BLaER1 treated with 17β-estradiol and CSF1 and Interleukin-3, amounts not matched to agents 10 nM and 100 nM (cell line): ENCODE results near the gene PABPN1L.

Experiments
- H3K27ac ChIP-seq, 11 experiments: shearing (Covaris generic); formaldehyde crosslinking; 2 replicates each; pipeline ENCODE4 v1.8.1; 2022
- H3K27me3 ChIP-seq, 11 experiments: shearing (Covaris generic); formaldehyde crosslinking; 2 replicates each; pipeline ENCODE4 v1.8.1; 2022
- H3K36me3 ChIP-seq, 11 experiments: shearing (Covaris generic); formaldehyde crosslinking; 2 replicates each; pipeline ENCODE4 v1.8.1; 2022
- H3K4me1 ChIP-seq, 10 experiments: shearing (Covaris generic); formaldehyde crosslinking; 2 replicates each; pipeline ENCODE4 v1.8.1; 2022
- H3K4me2 ChIP-seq, 11 experiments: shearing (Covaris generic); formaldehyde crosslinking; 2 replicates each; pipeline ENCODE4 v1.8.1; 2022
- H3K4me3 ChIP-seq, 10 experiments: shearing (Covaris generic); formaldehyde crosslinking; 2 replicates each; pipeline ENCODE4 v1.8.1; 2022
- H3K9ac ChIP-seq, 11 experiments: shearing (Covaris generic); formaldehyde crosslinking; 2 replicates each; pipeline ENCODE4 v1.8.1; 2022
- H3K9me3 ChIP-seq, 11 experiments: shearing (Covaris generic); formaldehyde crosslinking; replicated peaks in 1 of 11; 2 replicates each; pipeline ENCODE4 v1.8.1; 2022
- H4K20me1 ChIP-seq, 11 experiments: shearing (Covaris generic); formaldehyde crosslinking; 2 replicates each; pipeline ENCODE4 v1.8.1; 2022
- Cebpa-rat ChIP-seq, 11 experiments: shearing (Covaris generic); IDR thresholded peaks; 2 replicates each; pipeline ENCODE4 v1.8.1; 2022

The PABPN1L gene

GRCh38 chr16:88861359-88861758, 5.1 kb downstream of the PABPN1L start:
- peak overlapping the region in 10 of 11 experiments; percentile 87 to 99 (median 92); a peak in 18 of 22 replicates for H3K4me2 ChIP-seq
- no peaks in the 10 kb centered on the region for H3K27me3 ChIP-seq
- H3K9ac ChIP-seq: peak overlapping the region in 8 of 11 experiments; percentile 2 to 99 (median 94); a peak in 13 of 22 replicates
- H3K4me3 ChIP-seq: no peak overlapping the region
- H3K9me3 ChIP-seq: no peaks in the 10 kb centered on the region
- H3K4me1 ChIP-seq: peaks cover 31 to 77% (median 72%) of the 10 kb centered on the region in 10 experiments
- no peak for TF ChIP-seq Cebpa-rat (IDR thresholded peaks at IDR 0.05)
- H4K20me1 ChIP-seq: peaks cover 0 to 70% (median 7%) of the 10 kb centered on the region in 11 experiments; a peak in 12 of 22 replicates
- peaks cover 25 to 49% (median 36%) of the 10 kb centered on the region in 11 experiments for H3K36me3 ChIP-seq
- peak overlapping the region in 7 of 11 experiments; percentile 90 to 98 (median 94); a peak in 14 of 22 replicates for H3K27ac ChIP-seq

DNA sequence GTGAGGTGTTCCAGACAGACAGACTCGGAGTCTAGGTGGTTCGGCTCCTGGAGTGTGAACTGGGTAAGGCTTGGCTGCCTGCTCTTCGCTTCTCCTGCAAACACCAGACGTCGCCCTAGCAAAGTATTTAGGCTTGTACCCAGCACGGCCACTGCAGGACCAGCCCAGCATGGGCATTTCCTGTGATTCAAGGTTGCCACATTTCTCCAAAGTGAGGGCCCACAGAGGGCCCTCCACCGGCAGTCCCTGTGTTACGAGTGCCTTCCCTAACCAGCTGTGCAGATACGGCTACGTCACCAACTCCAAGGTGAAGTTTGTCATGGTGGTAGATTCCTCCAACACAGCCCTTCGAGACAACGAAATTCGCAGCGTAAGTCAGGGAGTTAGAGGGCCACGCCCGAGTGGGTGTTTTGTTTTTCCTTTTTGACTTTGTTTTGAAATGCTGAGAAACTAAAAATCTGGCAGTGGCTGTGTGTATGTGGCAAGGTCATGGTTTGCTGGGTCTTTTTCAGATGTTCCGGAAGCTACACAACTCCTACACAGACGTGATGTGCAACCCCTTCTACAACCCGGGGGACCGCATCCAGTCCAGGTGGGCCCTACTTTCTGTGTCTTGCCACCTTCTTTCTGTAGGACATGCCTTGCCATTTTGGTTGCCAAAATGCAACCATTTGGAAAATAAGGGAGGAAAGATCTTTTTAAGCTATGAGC, 6.9 kb downstream of the PABPN1L start:
- Histone ChIP-seq H4K20me1 (peaks cover 17 to 73% (median 21%) of the 10 kb centered on the region in 11 experiments; a peak in 21 of 22 replicates), H3K4me2 (peak overlapping the region; percentile 87 to 99 (median 91)), H3K9ac (peak overlapping the region; percentile 57 to 99 (median 92); a peak in 21 of 22 replicates), H3K9me3 (no peaks in the 10 kb centered on the region), H3K4me3 (peak overlapping the region in 9 of 10 experiments; percentile 5 to 98 (median 87); a peak in 16 of 20 replicates), H3K27me3 (no peaks in the 10 kb centered on the region), H3K36me3 (peaks cover 25 to 52% (median 36%) of the 10 kb centered on the region in 11 experiments), H3K4me1 (peaks cover 48 to 84% (median 79%) of the 10 kb centered on the region in 10 experiments), H3K27ac (peak overlapping the region in 10 of 11 experiments; percentile 9 to 98 (median 92); a peak in 21 of 22 replicates)
- peak in 8 of 11 experiments; percentile 35 to 99 (median 78); a peak in 14 of 22 replicates for TF ChIP-seq Cebpa-rat (IDR thresholded peaks at IDR 0.05)

DNA sequence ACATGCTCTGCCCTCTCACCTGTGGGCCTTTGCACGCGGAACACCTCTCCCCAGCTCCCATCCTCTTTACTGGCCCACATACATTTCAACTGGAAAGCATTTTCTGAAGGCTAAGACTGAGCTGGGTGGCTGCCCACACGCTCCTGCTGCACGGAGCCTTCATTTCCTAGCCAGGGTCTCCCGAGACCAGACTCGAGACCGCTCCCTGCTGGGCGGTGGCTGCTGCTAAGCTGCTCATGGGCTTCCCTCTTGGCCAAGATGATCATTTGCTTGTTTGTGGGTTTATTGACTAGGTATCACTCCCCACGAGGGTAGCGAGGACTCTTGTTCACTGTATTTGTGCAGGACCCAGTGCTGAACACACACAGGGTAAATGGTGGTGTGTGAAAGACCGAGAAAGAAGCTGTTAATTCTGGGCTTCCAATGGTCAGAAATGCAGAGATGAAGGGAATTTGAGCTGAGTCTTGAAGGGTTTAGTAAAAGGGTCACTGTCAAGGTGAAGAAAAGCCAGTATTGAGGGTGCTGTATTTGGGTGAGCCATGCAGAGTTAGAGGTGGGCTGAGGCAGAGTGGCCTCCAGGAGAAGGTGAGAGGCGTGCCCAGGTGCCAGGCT, 8.6 kb downstream of the PABPN1L start:
- H3K4me2 ChIP-seq: peak overlapping the region; percentile 87 to 99 (median 91)
- peaks cover 29 to 84% (median 34%) of the 10 kb centered on the region in 11 experiments; a peak in 21 of 22 replicates for H4K20me1 ChIP-seq
- H3K27ac ChIP-seq: peak overlapping the region in 10 of 11 experiments; percentile 80 to 98 (median 92); a peak in 21 of 22 replicates

DNA sequence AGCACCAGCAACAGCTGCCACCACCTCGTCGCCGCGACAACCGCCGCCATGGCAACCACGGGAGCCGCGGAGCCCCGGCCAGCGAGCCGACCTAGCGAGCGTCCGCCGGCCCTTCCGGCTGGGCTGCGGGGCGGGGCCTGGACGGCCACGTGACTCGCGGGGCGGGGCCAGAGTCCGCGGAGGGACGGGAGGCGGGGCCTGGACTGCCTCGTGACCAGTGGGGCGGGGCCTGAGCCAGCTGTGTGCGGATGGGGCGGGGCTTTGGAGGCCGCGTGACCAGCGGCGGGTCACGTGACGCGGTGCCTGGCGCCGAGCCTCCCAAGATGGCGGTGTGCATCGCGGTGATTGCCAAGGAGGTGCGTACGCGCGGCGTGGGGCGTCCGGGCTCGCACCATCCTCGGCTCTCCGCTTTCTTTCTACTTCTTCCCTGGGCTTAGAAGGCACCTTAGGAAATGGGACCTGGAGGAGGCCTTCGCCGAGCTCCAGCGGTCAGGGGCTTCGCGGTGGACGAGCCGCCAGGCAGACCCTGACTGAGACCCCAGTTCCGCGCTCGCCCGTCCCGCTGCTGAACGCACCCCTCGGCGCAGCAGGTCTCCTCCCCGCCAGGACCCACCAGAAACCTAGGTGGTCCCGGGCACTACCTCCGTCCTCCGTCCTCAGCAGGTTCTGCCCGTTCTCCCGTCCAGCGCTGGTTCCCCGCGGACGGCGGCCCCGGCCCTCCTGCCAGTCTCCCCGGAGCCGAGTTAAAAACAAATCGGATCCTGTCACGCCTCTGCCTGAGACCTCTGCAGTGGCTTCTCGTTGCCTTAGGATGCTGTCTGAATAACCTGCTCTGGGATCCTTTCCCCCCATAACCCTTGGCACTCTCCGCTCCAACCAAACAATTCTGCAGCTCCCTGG, 9.4 kb downstream of the PABPN1L start, which contains the start of the genes GALNS and TRAPPC2L:
GALNS (minus strand) TSS at position 120 of the 900 bp plus-strand sequence; CDS start at position 50, 70 bp downstream.
TRAPPC2L (plus strand) TSS at position 300 of the 900 bp plus-strand sequence; CDS start at position 324, 24 bp downstream.
- Histone ChIP-seq H3K4me3 (peak within 1 kb of the TSS; percentile 82 to 100 (median 92)), H3K9ac (peak within 1 kb of the TSS; percentile 84 to 99 (median 92)), H3K27me3 (no peaks in the 10 kb centered on the region), H3K4me1 (peaks cover 63 to 82% (median 75%) of the 10 kb centered on the region in 10 experiments), H3K9me3 (no peaks in the 10 kb centered on the region), H3K27ac (peak within 1 kb of the TSS; percentile 53 to 98 (median 91); a peak in 21 of 22 replicates), H3K4me2 (peak within 1 kb of the TSS; percentile 91 to 100 (median 98)), H4K20me1 (peaks cover 31 to 84% (median 42%) of the 10 kb centered on the region in 11 experiments; a peak in 21 of 22 replicates), H3K36me3 (peaks cover 14 to 60% (median 30%) of the 10 kb centered on the region in 11 experiments)
- no peak for TF ChIP-seq Cebpa-rat (IDR thresholded peaks at IDR 0.05)

More for the DNA sequence above, 8.6 kb downstream of the PABPN1L start:
- peak overlapping the region; percentile 82 to 100 (median 92) for H3K4me3 ChIP-seq
- no peaks in the 10 kb centered on the region for H3K27me3 ChIP-seq
- peak overlapping the region; percentile 84 to 99 (median 92) for H3K9ac ChIP-seq
- peaks cover 65 to 82% (median 75%) of the 10 kb centered on the region in 10 experiments for H3K4me1 ChIP-seq
- no peaks in the 10 kb centered on the region for H3K9me3 ChIP-seq
- no peak for TF ChIP-seq Cebpa-rat (IDR thresholded peaks at IDR 0.05)
- peaks cover 22 to 60% (median 38%) of the 10 kb centered on the region in 11 experiments for H3K36me3 ChIP-seq

GRCh38 chr16:88856122-88856827, 10.2 kb downstream of the PABPN1L start:
- H4K20me1 ChIP-seq: peaks cover 37 to 84% (median 50%) of the 10 kb centered on the region in 11 experiments; a peak in 21 of 22 replicates
- H3K4me2 ChIP-seq: peak overlapping the region; percentile 86 to 100 (median 98)
- H3K4me1 ChIP-seq: peaks cover 57 to 81% (median 70%) of the 10 kb centered on the region in 10 experiments
- peaks cover 7 to 60% (median 29%) of the 10 kb centered on the region in 11 experiments; a peak in 21 of 22 replicates for H3K36me3 ChIP-seq
- peak overlapping the region in 10 of 11 experiments; percentile 80 to 98 (median 92); a peak in 20 of 22 replicates for H3K27ac ChIP-seq
- peak overlapping the region; percentile 84 to 99 (median 92) for H3K9ac ChIP-seq
- no peaks in the 10 kb centered on the region for H3K9me3 ChIP-seq
- no peak for TF ChIP-seq Cebpa-rat (IDR thresholded peaks at IDR 0.05)
- H3K27me3 ChIP-seq: no peaks in the 10 kb centered on the region
- peak overlapping the region; percentile 82 to 100 (median 92) for H3K4me3 ChIP-seq

- Histone ChIP-seq H4K20me1 (peaks cover 42 to 84% (median 54%) of the 10 kb centered on the region in 11 experiments; a peak in 21 of 22 replicates), H3K9me3 (no peaks in the 10 kb centered on the region), H3K36me3 (peaks cover 3 to 60% (median 29%) of the 10 kb centered on the region in 11 experiments; a peak in 20 of 22 replicates), H3K9ac (peak overlapping the region; percentile 61 to 82 (median 74); a peak in 21 of 22 replicates), H3K4me2 (peak overlapping the region; percentile 86 to 100 (median 98)), H3K4me1 (peaks cover 52 to 81% (median 66%) of the 10 kb centered on the region in 10 experiments), H3K27ac (peak overlapping the region in 10 of 11 experiments; percentile 43 to 76 (median 62); a peak in 14 of 22 replicates), H3K4me3 (peak overlapping the region; percentile 50 to 100 (median 90)), H3K27me3 (no peaks in the 10 kb centered on the region)
- no peak for TF ChIP-seq Cebpa-rat (IDR thresholded peaks at IDR 0.05)
Measured at GRCh38 chr16:88855736-88856121, 10.7 kb downstream of the PABPN1L start.

DNA sequence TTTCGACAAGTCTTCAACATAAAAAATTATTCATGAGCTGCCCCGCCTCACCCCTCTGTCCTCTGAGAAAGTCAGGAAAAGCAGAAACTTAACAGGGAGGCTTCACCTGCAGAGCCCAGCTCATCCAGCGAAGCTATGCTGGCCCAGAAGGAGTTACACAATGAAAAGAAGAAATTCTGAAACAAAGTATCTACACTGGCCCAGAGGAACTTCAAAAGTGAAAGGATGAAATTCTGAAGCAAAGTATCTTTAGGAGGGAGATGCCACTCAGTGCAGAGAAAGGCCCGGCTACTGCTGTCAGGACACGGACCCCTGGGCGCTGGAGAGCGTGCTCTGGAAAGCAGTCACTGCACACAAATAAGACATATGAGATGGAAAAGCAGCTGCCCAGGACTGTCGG, 11.3 kb downstream of the PABPN1L start:
- H3K4me3 ChIP-seq: peak overlapping the region in 7 of 10 experiments; percentile 65 to 100 (median 93); a peak in 11 of 20 replicates
- H3K27ac ChIP-seq: peak overlapping the region in 7 of 11 experiments; percentile 16 to 76 (median 53); a peak in 8 of 22 replicates
- TF ChIP-seq Cebpa-rat (IDR thresholded peaks at IDR 0.05): no peak
- H3K27me3 ChIP-seq: no peaks in the 10 kb centered on the region
- H3K9me3 ChIP-seq: no peaks in the 10 kb centered on the region
- H3K4me1 ChIP-seq: peaks cover 46 to 75% (median 60%) of the 10 kb centered on the region in 10 experiments
- peak overlapping the region in 10 of 11 experiments; percentile 13 to 82 (median 73); a peak in 17 of 22 replicates for H3K9ac ChIP-seq
- H3K4me2 ChIP-seq: peak overlapping the region; percentile 86 to 100 (median 98)
- H3K36me3 ChIP-seq: peaks cover 7 to 60% (median 29%) of the 10 kb centered on the region in 11 experiments; a peak in 21 of 22 replicates
- H4K20me1 ChIP-seq: peaks cover 47 to 84% (median 60%) of the 10 kb centered on the region in 11 experiments; a peak in 21 of 22 replicates
